PFSK-1 (cell line): ENCODE results near the gene ACY1.

Experiments used
- POLR2AphosphoS5 ChIP-seq: IDR thresholded peaks from 2 replicates; pipeline ENCODE4 v1.6.1; 2012; ENCODE audit warnings: low read depth, mild to moderate bottlenecking, control low read depth, low read length, moderate library complexity
- SIN3A ChIP-seq: IDR thresholded peaks from 2 replicates; pipeline ENCODE4 v1.6.1; 2012; ENCODE audit warnings: mild to moderate bottlenecking, low read length, moderate library complexity, borderline replicate concordance; ENCODE audit not compliant: insufficient read depth
- TAF1 ChIP-seq: IDR thresholded peaks from 2 replicates; pipeline ENCODE4 v1.6.1; 2012; ENCODE audit warnings: low read length, control low read depth, borderline replicate concordance; ENCODE audit not compliant: insufficient read depth
- TF ChIP-seq, protein P1 (sequence below), 2 experiments: IDR thresholded peaks; 2 replicates each; pipeline versions ENCODE4 v1.6.1 to v1.8.0; 2011 to 2012; ENCODE audit warnings: low read depth in 2 of 2, low read length in 2 of 2, control low read depth in 1 of 2, inconsistent platforms in 1 of 2, mild to moderate bottlenecking in 1 of 2, moderate library complexity in 1 of 2; ENCODE audit not compliant: insufficient read depth in 1 of 2

DNA sequence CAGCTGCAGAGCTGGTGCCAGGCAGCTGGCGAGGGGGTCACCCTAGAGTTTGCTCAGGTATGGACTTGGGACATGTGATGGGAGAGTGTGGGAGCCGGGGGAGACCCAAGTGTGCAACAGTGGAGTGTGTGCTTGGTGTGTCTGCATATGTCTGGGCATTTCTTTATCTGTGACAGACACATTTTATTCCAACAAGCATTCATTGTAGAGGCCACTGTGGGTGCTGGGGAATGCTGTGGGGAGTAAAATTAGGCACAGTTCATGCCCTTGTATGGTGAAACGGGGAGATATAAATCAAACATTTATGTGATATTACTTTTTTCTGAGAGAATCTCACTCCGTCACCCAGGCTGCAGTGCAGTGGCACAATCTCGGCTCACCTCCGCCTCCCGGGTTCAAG, 4.2 kb downstream of the ACY1 start:
- TF ChIP-seq, protein P1, sequence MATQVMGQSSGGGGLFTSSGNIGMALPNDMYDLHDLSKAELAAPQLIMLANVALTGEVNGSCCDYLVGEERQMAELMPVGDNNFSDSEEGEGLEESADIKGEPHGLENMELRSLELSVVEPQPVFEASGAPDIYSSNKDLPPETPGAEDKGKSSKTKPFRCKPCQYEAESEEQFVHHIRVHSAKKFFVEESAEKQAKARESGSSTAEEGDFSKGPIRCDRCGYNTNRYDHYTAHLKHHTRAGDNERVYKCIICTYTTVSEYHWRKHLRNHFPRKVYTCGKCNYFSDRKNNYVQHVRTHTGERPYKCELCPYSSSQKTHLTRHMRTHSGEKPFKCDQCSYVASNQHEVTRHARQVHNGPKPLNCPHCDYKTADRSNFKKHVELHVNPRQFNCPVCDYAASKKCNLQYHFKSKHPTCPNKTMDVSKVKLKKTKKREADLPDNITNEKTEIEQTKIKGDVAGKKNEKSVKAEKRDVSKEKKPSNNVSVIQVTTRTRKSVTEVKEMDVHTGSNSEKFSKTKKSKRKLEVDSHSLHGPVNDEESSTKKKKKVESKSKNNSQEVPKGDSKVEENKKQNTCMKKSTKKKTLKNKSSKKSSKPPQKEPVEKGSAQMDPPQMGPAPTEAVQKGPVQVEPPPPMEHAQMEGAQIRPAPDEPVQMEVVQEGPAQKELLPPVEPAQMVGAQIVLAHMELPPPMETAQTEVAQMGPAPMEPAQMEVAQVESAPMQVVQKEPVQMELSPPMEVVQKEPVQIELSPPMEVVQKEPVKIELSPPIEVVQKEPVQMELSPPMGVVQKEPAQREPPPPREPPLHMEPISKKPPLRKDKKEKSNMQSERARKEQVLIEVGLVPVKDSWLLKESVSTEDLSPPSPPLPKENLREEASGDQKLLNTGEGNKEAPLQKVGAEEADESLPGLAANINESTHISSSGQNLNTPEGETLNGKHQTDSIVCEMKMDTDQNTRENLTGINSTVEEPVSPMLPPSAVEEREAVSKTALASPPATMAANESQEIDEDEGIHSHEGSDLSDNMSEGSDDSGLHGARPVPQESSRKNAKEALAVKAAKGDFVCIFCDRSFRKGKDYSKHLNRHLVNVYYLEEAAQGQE (IDR thresholded peaks at IDR 0.05; ENCODE audit: insufficient read depth in 1 of 2, low read depth in 2 of 2, low read length in 2 of 2): no peak
- TF ChIP-seq TAF1 (no peak), POLR2AphosphoS5 (no peak), SIN3A (no peak)
